ENCODE results near the gene ATG2A. TPM values are rescaled to one million over a fixed set of nuclear protein-coding genes. Genes with fewer than 3 reads are reported as not detected.

The ATG2A gene
- total RNA-seq, 1 experiment from 2014 or later, result 28.6 TPM

- CTCF ChIA-PET, result interaction anchor here (1.1 kb wide), 1 partner anchor 111 kb away, joined by 3 read pairs; no protein-coding TSS in a partner anchor
- Histone ChIP-seq H3K27ac (ENCODE audit: low read depth, low read length, poor library complexity, severe bottlenecking) (no peak overlapping the region), H3K36me3 (ENCODE audit: insufficient read depth, low read length, poor library complexity, severe bottlenecking) (no peaks in the 10 kb centered on the region), H3K27me3 (replicated peaks; ENCODE audit: insufficient read depth, low read depth, low read length, poor library complexity) (no peaks in the 10 kb centered on the region), H3K4me1 (ENCODE audit: insufficient read depth, low read length, poor library complexity, severe bottlenecking) (peaks cover 9% of the 10 kb centered on the region), H3K9me3 (ENCODE audit: low read depth, low read length, poor library complexity, severe bottlenecking) (no peaks in the 10 kb centered on the region), H3K4me3 (ENCODE audit: low read depth, low read length, poor library complexity, severe bottlenecking) (no peak overlapping the region)
- POLR2A ChIA-PET (ENCODE audit: low non-redundant PET), result interaction anchor here (0.6 kb wide), 1 partner anchor 10 kb away, joined by 3 read pairs; the partner anchor contains the start of gene PPP2R5B
- TF ChIP-seq EZH2 (IDR thresholded peaks at IDR 0.05; ENCODE audit: borderline replicate concordance, low read depth, low read length, poor library complexity, severe bottlenecking) (no peak), CTCF (conservative IDR thresholded peaks at IDR 0.05; ENCODE audit: low read depth, low read length) (no peak)
- BruUV-seq (replicated peaks), result no TSS peak
- DNase-seq (ENCODE audit: low spot score), result no peak
- intact Hi-C loops (cut with micrococcal nuclease; ENCODE audit: unreplicated experiment), result no loop called here
These were observed 17.8 kb upstream of the ATG2A start for GRCh38 chr11:64934682-64935358.

GRCh38 chr11:64933935-64934681 is 17.1 kb upstream of the ATG2A start:
- Histone ChIP-seq H3K36me3 (ENCODE audit: insufficient read depth, low read length, poor library complexity, severe bottlenecking) (no peaks in the 10 kb centered on the region), H3K4me1 (ENCODE audit: insufficient read depth, low read length, poor library complexity, severe bottlenecking) (peaks cover 9% of the 10 kb centered on the region), H3K4me3 (ENCODE audit: low read depth, low read length, poor library complexity, severe bottlenecking) (no peak overlapping the region), H3K27me3 (replicated peaks; ENCODE audit: insufficient read depth, low read depth, low read length, poor library complexity) (no peaks in the 10 kb centered on the region), H3K9me3 (ENCODE audit: low read depth, low read length, poor library complexity, severe bottlenecking) (no peaks in the 10 kb centered on the region), H3K27ac (ENCODE audit: low read depth, low read length, poor library complexity, severe bottlenecking) (no peak overlapping the region)
- TF ChIP-seq CTCF (conservative IDR thresholded peaks at IDR 0.05; ENCODE audit: low read depth, low read length) (no peak), EZH2 (IDR thresholded peaks at IDR 0.05; ENCODE audit: borderline replicate concordance, low read depth, low read length, poor library complexity, severe bottlenecking) (no peak)
- ChIA-PET CTCF (interaction anchor here (0.6 to 1.1 kb wide), 2 partner anchors 18 to 111 kb away, joined by 3 read pairs; no protein-coding TSS in a partner anchor), POLR2A (ENCODE audit: low non-redundant PET) (no interaction called here)
- intact Hi-C loops (cut with micrococcal nuclease; ENCODE audit: unreplicated experiment), result no loop called here
- no peak for DNase-seq (ENCODE audit: low spot score)
- BruUV-seq (replicated peaks), result no TSS peak

GRCh38 chr11:64933213-64933934 is 16.4 kb upstream of the ATG2A start:
- Histone ChIP-seq H3K4me1 (ENCODE audit: insufficient read depth, low read length, poor library complexity, severe bottlenecking) (peaks cover 9% of the 10 kb centered on the region), H3K9me3 (ENCODE audit: low read depth, low read length, poor library complexity, severe bottlenecking) (no peaks in the 10 kb centered on the region), H3K4me3 (ENCODE audit: low read depth, low read length, poor library complexity, severe bottlenecking) (no peak overlapping the region), H3K27ac (ENCODE audit: low read depth, low read length, poor library complexity, severe bottlenecking) (no peak overlapping the region), H3K36me3 (ENCODE audit: insufficient read depth, low read length, poor library complexity, severe bottlenecking) (no peaks in the 10 kb centered on the region), H3K27me3 (replicated peaks; ENCODE audit: insufficient read depth, low read depth, low read length, poor library complexity) (no peaks in the 10 kb centered on the region)
- ChIA-PET POLR2A (ENCODE audit: low non-redundant PET) (interaction anchor here (0.6 kb wide), 1 partner anchor 40 kb away, joined by 10 read pairs; no protein-coding TSS in a partner anchor), CTCF (interaction anchor here (0.5 to 1.1 kb wide), 3 partner anchors 18 to 245 kb away, joined by 3 to 4 read pairs (median 3); no protein-coding TSS in a partner anchor)
- intact Hi-C loops (cut with micrococcal nuclease; ENCODE audit: unreplicated experiment), result no loop called here
- no peak for DNase-seq (ENCODE audit: low spot score)
- TF ChIP-seq CTCF (conservative IDR thresholded peaks at IDR 0.05; ENCODE audit: low read depth, low read length), result no peak
- TF ChIP-seq EZH2 (IDR thresholded peaks at IDR 0.05; ENCODE audit: borderline replicate concordance, low read depth, low read length, poor library complexity, severe bottlenecking), result no peak
- no TSS peak for BruUV-seq (replicated peaks)

Data from A673 (cell line).